ENCODE measurements around the gene SRRT.

GRCh38 chr7:100827330-100828226 lies 47.3 kb upstream of the SRRT start, which contains the start of gene EPHB4:
- no peak for TF ChIP-seq CTCF (IDR thresholded peaks at IDR 0.05 in 4 of 5, conservative IDR thresholded peaks at IDR 0.05 in 1 of 5)
- TF ChIP-seq POLR2A (IDR thresholded peaks at IDR 0.05) = no peak

Data from gastrocnemius medialis (tissue), 4 donors.